ENCODE data around the gene CNOT11.
A peak's percentile ranks its signal among the peaks of the same experiment; 100 is the strongest.
"Not testable (repeated sequence)": the region's sequence is repeated elsewhere in the genome, so short reads cannot be mapped to it uniquely, and the experiment has no call there.

Gene CNOT11

GRCh38 chr2:101245468-101245867 lies 7.2 kb upstream of the CNOT11 start:
- DNase-seq (ENCODE audit: low spot score): not testable (repeated sequence)

- not testable (repeated sequence) for DNase-seq (ENCODE audit: low spot score)
Observed at GRCh38 chr2:101248756-101249155, 3.9 kb upstream of the CNOT11 start.

- DNase-seq (ENCODE audit: low spot score): no peak
Observed at GRCh38 chr2:101249826-101250225, 2.9 kb upstream of the CNOT11 start.

- DNase-seq (ENCODE audit: low spot score): not testable (repeated sequence)
Observed at GRCh38 chr2:101251246-101251781, 1.4 kb upstream of the CNOT11 start.

- no peak for DNase-seq (ENCODE audit: low spot score)
Observed at GRCh38 chr2:101251844-101252407, 760 bp upstream of the CNOT11 start.

GRCh38 chr2:101253013-101253702 lies 472 bp downstream of the CNOT11 start:
- DNase-seq (ENCODE audit: low spot score): peak; percentile 63

- no peak for DNase-seq (ENCODE audit: low spot score)
Observed at GRCh38 chr2:101253703-101254450, 1.2 kb downstream of the CNOT11 start.

GRCh38 chr2:101255501-101255900 lies 2.8 kb downstream of the CNOT11 start:
- DNase-seq (ENCODE audit: low spot score): no peak

GRCh38 chr2:101256316-101256715 lies 3.6 kb downstream of the CNOT11 start:
- no peak for DNase-seq (ENCODE audit: low spot score)

GRCh38 chr2:101258804-101259203 lies 6.1 kb downstream of the CNOT11 start:
- no peak for DNase-seq (ENCODE audit: low spot score)

- no peak for DNase-seq (ENCODE audit: low spot score)
Observed at GRCh38 chr2:101262142-101262541, 9.5 kb downstream of the CNOT11 start.

- DNase-seq (ENCODE audit: low spot score): no peak
Observed at GRCh38 chr2:101263377-101263800, 10.7 kb downstream of the CNOT11 start.

GRCh38 chr2:101264360-101264939 lies 11.8 kb downstream of the CNOT11 start:
- no peak for DNase-seq (ENCODE audit: low spot score)

GRCh38 chr2:101265893-101266499 lies 13.3 kb downstream of the CNOT11 start:
- no peak for DNase-seq (ENCODE audit: low spot score)

- DNase-seq (ENCODE audit: low spot score): no peak
Observed at GRCh38 chr2:101267671-101268656, 15.3 kb downstream of the CNOT11 start.

GRCh38 chr2:101270700-101271259 lies 18.1 kb downstream of the CNOT11 start:
- no peak for DNase-seq (ENCODE audit: low spot score)

- DNase-seq (ENCODE audit: low spot score): no peak
Observed at GRCh38 chr2:101272045-101272784, 19.5 kb downstream of the CNOT11 start.

GRCh38 chr2:101273056-101273455 lies 20.4 kb downstream of the CNOT11 start:
- DNase-seq (ENCODE audit: low spot score): no peak

- DNase-seq (ENCODE audit: low spot score): no peak
Observed at GRCh38 chr2:101274142-101274541, 21.5 kb downstream of the CNOT11 start.

- DNase-seq (ENCODE audit: low spot score): no peak
Observed at GRCh38 chr2:101277111-101277510, 24.4 kb downstream of the CNOT11 start.
